Testis (tissue), 2 donors: ENCODE results near the gene CD58.
"Not testable (repeated sequence)": the region's sequence is repeated elsewhere in the genome, so short reads cannot be mapped to it uniquely, and the experiment has no call there.

Experiments
- POLR2A ChIP-seq: fragments of 450-650 bp; IDR thresholded peaks from one replicate; pipeline ENCODE4 v1.6.1; 2017; ENCODE audit warnings: antibody characterized with exemption, mild to moderate bottlenecking, moderate library complexity
- TF ChIP-seq, protein P1 (sequence below), 3 experiments: fragments of 450-650 bp in 2 of 3; fragments of 200-600 bp in 1 of 3; sonication (generic) in 1 of 3; IDR thresholded peaks; one replicate each; pipeline ENCODE4 v1.5.1; 2016 to 2019; ENCODE audit warnings: antibody characterized with exemption in 3 of 3, mild to moderate bottlenecking in 2 of 3, moderate library complexity in 1 of 3

DNA sequence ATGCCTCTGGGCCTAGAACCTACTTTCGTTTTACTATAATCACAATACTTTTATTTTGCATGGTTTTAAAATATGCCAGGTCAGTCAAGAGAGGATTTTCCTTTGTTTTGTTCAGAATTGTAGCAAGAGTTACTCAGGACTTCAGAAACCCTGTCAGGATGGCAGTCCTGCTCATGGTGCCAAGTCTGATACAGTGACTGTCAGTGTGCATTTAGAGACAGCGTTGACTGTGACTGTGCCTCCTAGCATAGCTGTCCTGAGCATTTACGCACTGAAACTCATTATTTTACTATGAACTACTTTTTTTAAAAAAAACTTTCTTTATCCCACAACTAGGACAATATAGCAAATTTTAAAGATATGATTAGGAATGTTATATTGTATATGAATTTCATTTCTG, 23.2 kb upstream of the CD58 start:
- not testable (repeated sequence) for TF ChIP-seq POLR2A
- TF ChIP-seq, protein P1, sequence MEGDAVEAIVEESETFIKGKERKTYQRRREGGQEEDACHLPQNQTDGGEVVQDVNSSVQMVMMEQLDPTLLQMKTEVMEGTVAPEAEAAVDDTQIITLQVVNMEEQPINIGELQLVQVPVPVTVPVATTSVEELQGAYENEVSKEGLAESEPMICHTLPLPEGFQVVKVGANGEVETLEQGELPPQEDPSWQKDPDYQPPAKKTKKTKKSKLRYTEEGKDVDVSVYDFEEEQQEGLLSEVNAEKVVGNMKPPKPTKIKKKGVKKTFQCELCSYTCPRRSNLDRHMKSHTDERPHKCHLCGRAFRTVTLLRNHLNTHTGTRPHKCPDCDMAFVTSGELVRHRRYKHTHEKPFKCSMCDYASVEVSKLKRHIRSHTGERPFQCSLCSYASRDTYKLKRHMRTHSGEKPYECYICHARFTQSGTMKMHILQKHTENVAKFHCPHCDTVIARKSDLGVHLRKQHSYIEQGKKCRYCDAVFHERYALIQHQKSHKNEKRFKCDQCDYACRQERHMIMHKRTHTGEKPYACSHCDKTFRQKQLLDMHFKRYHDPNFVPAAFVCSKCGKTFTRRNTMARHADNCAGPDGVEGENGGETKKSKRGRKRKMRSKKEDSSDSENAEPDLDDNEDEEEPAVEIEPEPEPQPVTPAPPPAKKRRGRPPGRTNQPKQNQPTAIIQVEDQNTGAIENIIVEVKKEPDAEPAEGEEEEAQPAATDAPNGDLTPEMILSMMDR (IDR thresholded peaks at IDR 0.05), result not testable (repeated sequence)
